GM11168 (cell line): ENCODE measurements around the gene CLCN1.
"Not testable (repeated sequence)": the region's sequence is repeated elsewhere in the genome, so short reads cannot be mapped to it uniquely, and the experiment has no call there.

Source experiments
- in situ Hi-C: fragments of 300-500 bp; cut with MboI; formaldehyde crosslinking; loops from one replicate; pipeline ENCODE4 v1.12.0; 2022; ENCODE audit warnings: low sequenced_read_pairs; ENCODE audit not compliant: unreplicated experiment

Gene CLCN1

GRCh38 chr7:143382791-143383641 lies 67.1 kb downstream of the CLCN1 start:
- in situ Hi-C loops = no loop called here

GRCh38 chr7:143383642-143383957 lies 67.7 kb downstream of the CLCN1 start:
- in situ Hi-C loops = no loop called here

- in situ Hi-C loops = no loop called here
Measured at GRCh38 chr7:143384148-143384547, 68.2 kb downstream of the CLCN1 start.

GRCh38 chr7:143384661-143385631 lies 69.0 kb downstream of the CLCN1 start:
- in situ Hi-C loops = no loop called here

- in situ Hi-C loops = no loop called here
Measured at GRCh38 chr7:143385891-143386781, 70.2 kb downstream of the CLCN1 start.

- in situ Hi-C loops = no loop called here
Measured at GRCh38 chr7:143387156-143387975, 71.5 kb downstream of the CLCN1 start.

- in situ Hi-C loops = no loop called here
Measured at GRCh38 chr7:143388051-143388450, 72.1 kb downstream of the CLCN1 start.

GRCh38 chr7:143388491-143389101 lies 72.7 kb downstream of the CLCN1 start:
- in situ Hi-C loops = no loop called here

- in situ Hi-C loops = no loop called here
Measured at GRCh38 chr7:143389316-143390103, 73.6 kb downstream of the CLCN1 start.

GRCh38 chr7:143390104-143390772 lies 74.3 kb downstream of the CLCN1 start:
- in situ Hi-C loops = no loop called here

GRCh38 chr7:143390773-143391317 lies 74.9 kb downstream of the CLCN1 start:
- in situ Hi-C loops = no loop called here

- in situ Hi-C loops = no loop called here
Measured at GRCh38 chr7:143391462-143392404, 75.8 kb downstream of the CLCN1 start.

GRCh38 chr7:143392427-143392826 lies 76.5 kb downstream of the CLCN1 start:
- in situ Hi-C loops = not testable (repeated sequence)

GRCh38 chr7:143392875-143393266 lies 77.0 kb downstream of the CLCN1 start:
- in situ Hi-C loops = no loop called here

- in situ Hi-C loops = no loop called here
Measured at GRCh38 chr7:143393267-143394041, 77.5 kb downstream of the CLCN1 start.

- in situ Hi-C loops = no loop called here
Measured at GRCh38 chr7:143394068-143394467, 78.2 kb downstream of the CLCN1 start.
